HPDE6-E6E7 (cell line): ENCODE data around the gene PIP4K2C.

ENCODE experiments used
- DNase-seq: peaks from one replicate; pipeline ENCODE4 v3.0.0; 2011; ENCODE audit warnings: missing footprints; ENCODE audit errors: extremely low spot score

The PIP4K2C gene

GRCh38 chr12:57590864-57591781 lies at the start of gene PIP4K2C:
Gene PIP4K2C, plus strand, starts transcription at chr12:57591192. Its CDS starts 98 bp downstream, at chr12:57591290.
- peak; percentile 92 for DNase-seq

- DNase-seq: no peak
These were observed 49.3 kb upstream of the PIP4K2C start for GRCh38 chr12:57541717-57542116.

GRCh38 chr12:57543581-57543980 lies 47.4 kb upstream of the PIP4K2C start:
- no peak for DNase-seq

GRCh38 chr12:57545809-57546437 lies 45.1 kb upstream of the PIP4K2C start:
- peak; percentile 62 for DNase-seq

- DNase-seq: peak; percentile 99
These were observed 44.3 kb upstream of the PIP4K2C start, which contains the start of gene DCTN2 for GRCh38 chr12:57546438-57547287. Gene DCTN2, minus strand, starts transcription at chr12:57547192. Its CDS starts 129 bp downstream, at chr12:57547063.

GRCh38 chr12:57547288-57548012 lies 43.5 kb upstream of the PIP4K2C start:
- DNase-seq: no peak

- no peak for DNase-seq
These were observed 43.0 kb upstream of the PIP4K2C start for GRCh38 chr12:57548013-57548315.

GRCh38 chr12:57548488-57548887 lies 42.5 kb upstream of the PIP4K2C start:
- DNase-seq: no peak

- DNase-seq: no peak
These were observed 41.6 kb upstream of the PIP4K2C start for GRCh38 chr12:57549203-57549908.

- DNase-seq: no peak
These were observed 40.9 kb upstream of the PIP4K2C start, which contains the start of gene KIF5A for GRCh38 chr12:57549909-57550640. Gene KIF5A, plus strand, starts transcription at chr12:57550044. Its CDS starts 228 bp downstream, at chr12:57550272.

- DNase-seq: no peak
These were observed 40.1 kb upstream of the PIP4K2C start for GRCh38 chr12:57550641-57551549.

GRCh38 chr12:57551637-57552305 lies 39.2 kb upstream of the PIP4K2C start:
- no peak for DNase-seq

- no peak for DNase-seq
These were observed 38.7 kb upstream of the PIP4K2C start for GRCh38 chr12:57552306-57552651.

GRCh38 chr12:57552835-57553313 lies 38.1 kb upstream of the PIP4K2C start:
- no peak for DNase-seq

GRCh38 chr12:57553343-57554202 lies 37.4 kb upstream of the PIP4K2C start:
- no peak for DNase-seq

- no peak for DNase-seq
These were observed 36.5 kb upstream of the PIP4K2C start for GRCh38 chr12:57554453-57554852.

GRCh38 chr12:57554897-57555296 lies 36.1 kb upstream of the PIP4K2C start:
- DNase-seq: no peak
